GM12874 (cell line): Measurements from ENCODE around the gene MVB12B.

Experiments
- TF ChIP-seq, protein P1 (sequence below): IDR thresholded peaks from 2 replicates; pipeline ENCODE4 v1.5.1; 2011; ENCODE audit warnings: low read depth, mild to moderate bottlenecking, control low read depth, low read length, moderate library complexity; ENCODE audit not compliant: insufficient read depth

MVB12B gene

DNA sequence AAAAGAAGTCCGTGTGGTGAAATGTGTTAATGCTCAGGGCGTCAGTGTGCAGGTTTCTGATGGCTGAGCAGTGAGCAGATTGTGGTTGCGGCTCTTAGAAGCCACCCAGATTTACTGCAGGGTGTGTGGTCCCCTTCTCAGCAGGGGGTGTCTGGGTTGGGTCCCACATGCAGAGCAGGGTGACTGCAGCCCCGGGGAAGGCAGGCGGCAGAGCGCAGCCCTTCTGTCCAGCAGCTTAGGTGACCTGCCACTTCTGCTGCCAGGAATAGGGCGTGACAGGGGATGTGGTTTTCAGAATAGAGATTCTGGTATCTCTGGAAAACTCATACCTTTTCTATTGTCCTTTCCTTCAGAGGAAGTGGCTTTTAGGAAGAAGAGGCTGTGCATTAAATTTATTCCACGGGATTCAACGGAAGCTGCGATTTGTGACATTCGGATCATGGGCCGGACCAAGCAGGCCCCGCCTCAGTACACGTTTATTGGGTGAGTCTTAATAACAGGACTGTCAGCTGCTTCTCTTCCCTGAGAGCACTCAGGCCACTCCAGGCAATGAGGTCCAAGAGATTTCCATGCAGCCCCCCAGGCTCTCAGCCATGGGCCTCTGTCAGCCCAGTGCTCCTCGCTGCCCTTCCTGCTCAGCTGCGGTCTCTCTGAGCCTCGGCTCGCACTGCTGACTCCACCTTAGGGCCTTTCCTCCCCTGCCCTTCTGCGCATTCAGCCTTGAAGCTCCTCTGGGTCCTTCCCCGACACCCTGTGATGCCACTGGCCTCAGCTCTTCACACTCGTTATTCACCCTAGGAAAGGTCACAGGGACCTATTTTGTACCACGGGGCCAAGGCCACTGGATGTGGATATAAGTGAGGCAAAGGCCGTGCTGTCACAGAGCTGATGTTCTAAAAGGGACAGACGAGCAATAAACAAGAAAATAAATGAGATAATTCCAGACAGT is 65.4 kb downstream of the MVB12B start:
- TF ChIP-seq, protein P1, sequence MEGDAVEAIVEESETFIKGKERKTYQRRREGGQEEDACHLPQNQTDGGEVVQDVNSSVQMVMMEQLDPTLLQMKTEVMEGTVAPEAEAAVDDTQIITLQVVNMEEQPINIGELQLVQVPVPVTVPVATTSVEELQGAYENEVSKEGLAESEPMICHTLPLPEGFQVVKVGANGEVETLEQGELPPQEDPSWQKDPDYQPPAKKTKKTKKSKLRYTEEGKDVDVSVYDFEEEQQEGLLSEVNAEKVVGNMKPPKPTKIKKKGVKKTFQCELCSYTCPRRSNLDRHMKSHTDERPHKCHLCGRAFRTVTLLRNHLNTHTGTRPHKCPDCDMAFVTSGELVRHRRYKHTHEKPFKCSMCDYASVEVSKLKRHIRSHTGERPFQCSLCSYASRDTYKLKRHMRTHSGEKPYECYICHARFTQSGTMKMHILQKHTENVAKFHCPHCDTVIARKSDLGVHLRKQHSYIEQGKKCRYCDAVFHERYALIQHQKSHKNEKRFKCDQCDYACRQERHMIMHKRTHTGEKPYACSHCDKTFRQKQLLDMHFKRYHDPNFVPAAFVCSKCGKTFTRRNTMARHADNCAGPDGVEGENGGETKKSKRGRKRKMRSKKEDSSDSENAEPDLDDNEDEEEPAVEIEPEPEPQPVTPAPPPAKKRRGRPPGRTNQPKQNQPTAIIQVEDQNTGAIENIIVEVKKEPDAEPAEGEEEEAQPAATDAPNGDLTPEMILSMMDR: no peak

GRCh38 chr9:126392662-126393371 is 66.2 kb downstream of the MVB12B start:
- TF ChIP-seq, protein P1: no peak

DNA sequence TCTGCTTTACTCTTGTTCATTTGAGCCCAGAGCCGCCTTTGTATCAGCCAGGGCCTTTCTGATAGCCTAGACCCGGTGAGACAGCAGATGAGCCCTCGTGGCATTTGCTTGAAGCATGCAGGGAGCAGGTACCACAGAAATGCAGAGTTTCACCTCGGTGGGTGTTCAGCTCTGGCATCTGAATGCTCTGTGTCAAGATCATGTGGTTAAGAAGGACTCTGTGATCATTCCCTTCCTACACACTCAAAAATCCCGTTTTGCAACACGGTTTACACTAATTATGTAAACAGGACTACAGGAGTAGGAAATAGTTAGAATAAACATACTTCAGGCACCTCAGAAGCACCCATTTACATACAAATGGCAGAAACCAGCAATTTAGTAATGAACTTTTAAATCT is 67.2 kb downstream of the MVB12B start:
- TF ChIP-seq, protein P1: no peak

DNA sequence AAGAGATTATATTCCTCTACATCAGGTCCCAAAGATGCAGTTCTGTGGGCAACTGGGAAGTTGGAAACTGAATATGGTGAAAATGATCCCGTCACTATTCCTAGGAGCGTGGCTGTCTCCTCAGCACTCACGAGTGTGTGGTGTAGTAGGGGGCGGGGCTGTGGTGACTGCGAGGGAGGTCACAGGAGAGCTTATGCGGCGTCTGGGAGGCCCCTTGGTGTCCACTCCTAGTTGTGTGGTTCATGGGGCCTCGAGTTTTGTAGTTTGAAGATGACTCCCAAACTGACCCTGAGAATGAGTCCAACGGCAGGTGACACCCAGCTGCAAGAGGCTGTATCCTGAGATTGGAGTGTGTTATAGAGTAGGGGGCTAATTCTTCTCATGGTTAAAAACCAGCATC is 68.2 kb downstream of the MVB12B start:
- TF ChIP-seq, protein P1: no peak

- TF ChIP-seq, protein P1: no peak
Observed at GRCh38 chr9:126395439-126396212, 69.0 kb downstream of the MVB12B start.

DNA sequence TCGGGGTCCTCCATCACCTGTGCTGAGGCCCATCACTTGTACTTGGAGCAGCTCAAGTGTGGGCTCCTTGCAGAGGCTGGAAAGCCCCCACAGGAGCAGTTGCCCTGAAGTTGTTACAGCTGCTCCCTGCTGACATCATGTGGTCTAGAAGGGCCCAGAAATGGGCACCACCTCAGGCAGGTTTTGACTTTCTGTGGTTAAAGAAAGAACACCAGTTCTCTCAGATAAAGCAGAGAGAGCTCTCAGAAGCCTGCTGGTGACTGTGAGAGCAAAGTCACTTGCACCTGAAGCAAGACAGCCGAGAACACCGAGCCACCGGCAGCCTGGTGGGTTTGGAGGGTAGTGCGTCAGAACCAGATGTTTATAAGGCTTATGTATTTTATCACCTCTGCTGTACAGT is 70.4 kb downstream of the MVB12B start:
- TF ChIP-seq, protein P1: no peak
